Testis (tissue), 2 donors: Measurements from ENCODE around the gene NUDT3.

Experiments used
- CTCF ChIP-seq, 3 experiments: fragments of 450-650 bp in 2 of 3; fragments of 200-600 bp in 1 of 3; sonication (generic) in 1 of 3; IDR thresholded peaks; one replicate each; pipeline ENCODE4 v1.5.1; 2016 to 2019; ENCODE audit warnings: antibody characterized with exemption in 3 of 3, mild to moderate bottlenecking in 2 of 3, moderate library complexity in 1 of 3
- POLR2A ChIP-seq: fragments of 450-650 bp; IDR thresholded peaks from one replicate; pipeline ENCODE4 v1.6.1; 2017; ENCODE audit warnings: antibody characterized with exemption, mild to moderate bottlenecking, moderate library complexity

GRCh38 chr6:34316431-34317171 is 75.9 kb downstream of the NUDT3 start:
- TF ChIP-seq CTCF (IDR thresholded peaks at IDR 0.05) (no peak), POLR2A (no peak)
